ENCODE data around the gene NAGK. TPM values are rescaled to one million over a fixed set of nuclear protein-coding genes. Genes with fewer than 3 reads are reported as not detected.
A peak's percentile ranks its signal among the peaks of the same experiment; 100 is the strongest.
"Not testable (repeated sequence)": the region's sequence is repeated elsewhere in the genome, so short reads cannot be mapped to it uniquely, and the experiment has no call there.

NAGK gene
- total and polyA plus RNA-seq, 2 of the 8 experiments (the other 6 are each of a cell fraction or from before 2014, with no cell fraction given), result 57.9 to 59.9 TPM

DNA sequence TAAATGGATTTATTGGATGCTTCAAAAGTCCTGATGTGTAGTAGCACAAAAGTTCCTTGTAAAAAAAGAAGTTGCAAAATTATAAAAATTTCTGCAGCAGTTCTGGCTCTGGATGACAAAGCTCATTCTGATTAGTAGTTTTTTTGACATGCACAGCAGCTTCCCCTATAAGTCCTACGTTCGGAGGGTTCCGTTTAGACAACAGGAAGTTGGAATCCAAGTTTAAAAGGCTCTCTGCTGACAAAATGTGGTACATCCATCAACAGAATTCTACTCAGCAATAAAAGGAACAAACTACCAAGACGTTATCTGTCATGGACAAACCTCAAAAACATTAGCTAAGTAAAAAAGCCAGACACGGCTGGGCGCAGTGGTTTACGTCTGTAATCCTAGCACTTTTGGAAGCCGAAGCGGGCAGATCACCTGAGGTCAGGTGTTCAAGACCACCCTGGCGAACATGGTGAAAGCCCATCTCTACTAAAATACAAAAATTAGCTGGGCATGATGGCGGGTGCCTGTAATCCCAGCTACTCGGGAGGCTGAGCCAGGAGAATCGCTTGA lies 15.4 kb downstream of the NAGK start:
- not testable (repeated sequence) for H2BK15ac ChIP-seq (ENCODE audit: low read length); H3K4ac ChIP-seq (replicated peaks; ENCODE audit: insufficient read length, low read depth, low read length); H3K27ac ChIP-seq (ENCODE audit: low read depth, low read length); FAIRE-seq; H3K9me3 ChIP-seq (ENCODE audit: insufficient read depth in 2 of 2, low read depth in 1 of 2, low read length in 1 of 2); H3K79me2 ChIP-seq (ENCODE audit: control insufficient read depth in 1 of 2, insufficient read depth in 2 of 2, low read length in 2 of 2); H2BK5ac ChIP-seq (ENCODE audit: low read depth, low read length); H4K5ac ChIP-seq (ENCODE audit: insufficient read length, low read depth, low read length); H3K4me2 ChIP-seq (ENCODE audit: insufficient read depth in 1 of 2, low read depth in 2 of 2, low read length in 2 of 2); DNase-seq (ENCODE audit: low read depth in 1 of 2, low spot score in 2 of 2); H3K79me1 ChIP-seq (ENCODE audit: low read depth, low read length); H3K14ac ChIP-seq (ENCODE audit: insufficient read length); H3K4me3 ChIP-seq (ENCODE audit: extremely low read depth in 1 of 4, insufficient read depth in 2 of 4, low read depth in 3 of 4, low read length in 4 of 4); H3K18ac ChIP-seq (ENCODE audit: extremely low read depth, low read length); H2BK120ac ChIP-seq (replicated peaks; ENCODE audit: low read depth, low read length); H3K23ac ChIP-seq (ENCODE audit: insufficient read length); H3K23me2 ChIP-seq (ENCODE audit: low read depth, low read length); H2AFZ ChIP-seq (ENCODE audit: low read length); H3K56ac ChIP-seq (replicated peaks; ENCODE audit: insufficient read length, low read depth, low read length); H3K36me3 ChIP-seq (ENCODE audit: control insufficient read depth in 2 of 4, insufficient read depth in 4 of 4, low read length in 3 of 4); H3K27me3 ChIP-seq (replicated peaks in 1 of 4; ENCODE audit: control insufficient read depth in 3 of 4, extremely low read depth in 1 of 4, insufficient read depth in 3 of 4, low read length in 3 of 4); H4K20me1 ChIP-seq (replicated peaks in 1 of 2; ENCODE audit: control insufficient read depth in 1 of 2, insufficient read depth in 2 of 2, low read length in 2 of 2); H3K9ac ChIP-seq (replicated peaks in 1 of 4; ENCODE audit: extremely low read depth in 1 of 4, low read depth in 3 of 4, low read length in 3 of 4); H4K8ac ChIP-seq (ENCODE audit: extremely low read depth, insufficient read depth, low read length)
- H2BK12ac ChIP-seq (ENCODE audit: low read depth, low read length), result 0 out of 2 replicates have a peak overlapping the region, but pooled peaks have one; percentile 23
- 90% methylated on average over 10 of the region's 13 CpGs; no CpG with 5 or more reads in 1 of the 2 experiments for WGBS, 2 experiments (ENCODE audit: extremely low coverage in 1 of 2, insufficient coverage in 1 of 2, insufficient read length in 1 of 2, insufficient replicate concordance in 2 of 2, low coverage in 1 of 2, low lambda C conversion rate in 2 of 2, missing lambda C conversion rate in 1 of 2)
- ChIA-PET POLR2A (ENCODE audit: partially characterized antibody) (interaction anchor here (0.6 to 1.0 kb wide), 2 partner anchors 9 to 15 kb away, joined by 3 read pairs; no protein-coding TSS in a partner anchor), CTCF (ENCODE audit: partially characterized antibody) (interaction anchor here (1.2 to 2.6 kb wide), 5 partner anchors 13 to 82 kb away, joined by 3 to 12 read pairs (median 4); partner anchors contain the start of gene NAGK)
- H2BK20ac ChIP-seq (ENCODE audit: low read length), result peak overlapping the region; percentile 48; the same call in 1 of the 2 replicates
- H2AK5ac ChIP-seq (ENCODE audit: low read depth, low read length), result 0 out of 2 replicates have a peak overlapping the region, but pooled peaks have one; percentile 4
- peaks cover 7 to 10% (median 7%) of the 10 kb centered on the region in 4 experiments for H3K4me1 ChIP-seq (replicated peaks in 1 of 4; ENCODE audit: control insufficient read depth in 3 of 4, insufficient read depth in 4 of 4, low read length in 3 of 4)
- H4K91ac ChIP-seq (replicated peaks; ENCODE audit: insufficient read length, low read length), result peak overlapping the region; percentile 54

Measured in H1 (cell line).